Measurements from ENCODE around the gene ENPP3. TPM values are rescaled to one million over a fixed set of nuclear protein-coding genes. Genes with fewer than 3 reads are reported as not detected.

The ENPP3 gene
- total and polyA plus RNA-seq, 2 of the 13 experiments (the other 11 are each of a cell fraction or from before 2014, with no cell fraction given), result 40.0 to 75.4 TPM

DNA sequence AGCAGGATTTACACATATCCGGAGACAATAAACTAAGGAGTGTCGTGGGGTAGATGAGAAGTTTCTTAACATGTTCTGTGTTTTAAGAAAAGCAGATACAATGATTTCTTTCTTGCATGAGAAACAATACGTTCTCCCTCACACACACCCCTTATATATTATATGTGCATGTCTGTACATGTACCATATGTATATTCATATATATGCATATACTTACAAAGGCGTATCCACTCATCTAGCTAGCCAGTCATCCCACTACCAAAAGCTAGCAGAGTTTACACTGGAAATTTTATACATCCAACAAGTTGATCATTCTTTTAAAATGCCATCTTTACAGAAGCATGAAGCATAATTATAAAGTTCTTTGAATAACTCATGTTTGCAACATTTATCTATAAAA lies 49.2 kb upstream of the ENPP3 start:
- no peaks in the 10 kb centered on the region for H3K4me1 ChIP-seq (ENCODE audit: insufficient read depth, low read length)
- no peak overlapping the region for H3K27ac ChIP-seq (ENCODE audit: extremely low read length, insufficient read depth, low read length)
- no TSS peak for BruUV-seq (replicated peaks)
- no peaks in the 10 kb centered on the region for H3K27me3 ChIP-seq (ENCODE audit: control insufficient read depth in 1 of 2, insufficient read depth in 2 of 2, low read length in 2 of 2)
- no peak for TF ChIP-seq SCMH1 (CRISPR knock-in tag; IDR thresholded peaks at IDR 0.05; ENCODE audit: borderline replicate concordance)
- TF ChIP-seq, protein P1, sequence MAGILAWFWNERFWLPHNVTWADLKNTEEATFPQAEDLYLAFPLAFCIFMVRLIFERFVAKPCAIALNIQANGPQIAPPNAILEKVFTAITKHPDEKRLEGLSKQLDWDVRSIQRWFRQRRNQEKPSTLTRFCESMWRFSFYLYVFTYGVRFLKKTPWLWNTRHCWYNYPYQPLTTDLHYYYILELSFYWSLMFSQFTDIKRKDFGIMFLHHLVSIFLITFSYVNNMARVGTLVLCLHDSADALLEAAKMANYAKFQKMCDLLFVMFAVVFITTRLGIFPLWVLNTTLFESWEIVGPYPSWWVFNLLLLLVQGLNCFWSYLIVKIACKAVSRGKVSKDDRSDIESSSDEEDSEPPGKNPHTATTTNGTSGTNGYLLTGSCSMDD (CRISPR knock-in tag; IDR thresholded peaks at IDR 0.05), result no peak
- TF ChIP-seq ZFP36L1 (CRISPR knock-in tag; IDR thresholded peaks at IDR 0.05), result no peak
- no peak for TF ChIP-seq TIGD3 (CRISPR knock-in tag; IDR thresholded peaks at IDR 0.05; ENCODE audit: borderline replicate concordance)
- TF ChIP-seq ZNF3 (CRISPR knock-in tag; IDR thresholded peaks at IDR 0.05), result no peak
- TF ChIP-seq, protein P2, sequence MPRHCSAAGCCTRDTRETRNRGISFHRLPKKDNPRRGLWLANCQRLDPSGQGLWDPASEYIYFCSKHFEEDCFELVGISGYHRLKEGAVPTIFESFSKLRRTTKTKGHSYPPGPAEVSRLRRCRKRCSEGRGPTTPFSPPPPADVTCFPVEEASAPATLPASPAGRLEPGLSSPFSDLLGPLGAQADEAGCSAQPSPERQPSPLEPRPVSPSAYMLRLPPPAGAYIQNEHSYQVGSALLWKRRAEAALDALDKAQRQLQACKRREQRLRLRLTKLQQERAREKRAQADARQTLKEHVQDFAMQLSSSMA (CRISPR knock-in tag; IDR thresholded peaks at IDR 0.05), result no peak
- TF ChIP-seq SIX4 (CRISPR knock-in tag; IDR thresholded peaks at IDR 0.05), result no peak
- TF ChIP-seq SIN3B (IDR thresholded peaks at IDR 0.05; ENCODE audit: low read length), result no peak
- TF ChIP-seq, protein P3, sequence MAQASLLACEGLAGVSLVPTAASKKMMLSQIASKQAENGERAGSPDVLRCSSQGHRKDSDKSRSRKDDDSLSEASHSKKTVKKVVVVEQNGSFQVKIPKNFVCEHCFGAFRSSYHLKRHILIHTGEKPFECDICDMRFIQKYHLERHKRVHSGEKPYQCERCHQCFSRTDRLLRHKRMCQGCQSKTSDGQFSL (CRISPR knock-in tag; IDR thresholded peaks at IDR 0.05), result no peak
- no peak for TF ChIP-seq ZNF883 (CRISPR knock-in tag; IDR thresholded peaks at IDR 0.05; ENCODE audit: not compliant biosample characterization)
- no peak for TF ChIP-seq RARA (CRISPR knock-in tag; IDR thresholded peaks at IDR 0.05)
- TF ChIP-seq ZNF446 (CRISPR knock-in tag; IDR thresholded peaks at IDR 0.05), result no peak
- no peak for TF ChIP-seq RCOR2 (CRISPR knock-in tag; IDR thresholded peaks at IDR 0.05)
- TF ChIP-seq SRY (CRISPR knock-in tag; IDR thresholded peaks at IDR 0.05), result no peak
- TF ChIP-seq RFXAP (CRISPR knock-in tag; IDR thresholded peaks at IDR 0.05; ENCODE audit: borderline replicate concordance), result no peak
- TF ChIP-seq ZNF605 (CRISPR knock-in tag; IDR thresholded peaks at IDR 0.05), result no peak
- TF ChIP-seq ZNF343 (CRISPR knock-in tag; IDR thresholded peaks at IDR 0.05), result no peak
- no peak for TF ChIP-seq MLLT10 (CRISPR knock-in tag; IDR thresholded peaks at IDR 0.05)
- TF ChIP-seq ATF2 (CRISPR knock-in tag; IDR thresholded peaks at IDR 0.05), result no peak
- TF ChIP-seq ZNF136 (CRISPR knock-in tag; IDR thresholded peaks at IDR 0.05; ENCODE audit: low read depth), result no peak
- POLR2A ChIA-PET, result no interaction called here
- H3K4me3 ChIP-seq (replicated peaks in 1 of 3; ENCODE audit: insufficient read depth in 1 of 3, low read depth in 2 of 3, low read length in 3 of 3), result no peak overlapping the region
- ATAC-seq, result no peak
- no peaks in the 10 kb centered on the region for H4K20me1 ChIP-seq (ENCODE audit: insufficient read depth, low read length)
- FAIRE-seq, result no peak
- no peak for DNase-seq (ENCODE audit: low spot score)
- intact Hi-C loops (cut with micrococcal nuclease; ENCODE audit: unreplicated experiment) (no loop called here), in situ Hi-C loops (cut with HindIII; ENCODE audit: extremely low pct_ligation_motif_present, low pct_unique_long_range_greater_than_20kb) (no loop called here)
- no peaks in the 10 kb centered on the region for H3K79me2 ChIP-seq (ENCODE audit: insufficient read depth, low read length)
- 98% methylated on average over 4 of the region's 4 CpGs for WGBS (ENCODE audit: low lambda C conversion rate)
- no peak overlapping the region for H3K9ac ChIP-seq (ENCODE audit: insufficient read depth, low read depth, low read length)
- CTCF ChIA-PET (ENCODE audit: low intra/inter-chr PET ratio, low total read pairs), result no interaction called here
- H3K4me2 ChIP-seq (ENCODE audit: low read depth, low read length), result no peak overlapping the region
- peaks cover 21 to 70% of the 10 kb centered on the region in 2 experiments for H3K36me3 ChIP-seq (replicated peaks in 1 of 2; ENCODE audit: control insufficient read depth in 1 of 2, insufficient read depth in 2 of 2, low read length in 2 of 2)
- no peaks in the 10 kb centered on the region for H3K9me3 ChIP-seq (ENCODE audit: low read length)
- H2AFZ ChIP-seq (ENCODE audit: low read length), result no peak overlapping the region
